GM18505 (cell line): Measurements from ENCODE around the gene KCNH5.

Experiments
- ATAC-seq: cut with Tn5 transposase; IDR thresholded peaks from one replicate; pipeline ENCODE4 v1.9.1; 2021; ENCODE audit not compliant: unreplicated experiment
- POLR2A ChIP-seq: IDR thresholded peaks from 4 replicates; pipeline ENCODE4 v1.6.1; 2011; ENCODE audit warnings: borderline replicate concordance; ENCODE audit not compliant: insufficient read depth, insufficient read length; ENCODE audit errors: extremely low read depth

Gene KCNH5

DNA sequence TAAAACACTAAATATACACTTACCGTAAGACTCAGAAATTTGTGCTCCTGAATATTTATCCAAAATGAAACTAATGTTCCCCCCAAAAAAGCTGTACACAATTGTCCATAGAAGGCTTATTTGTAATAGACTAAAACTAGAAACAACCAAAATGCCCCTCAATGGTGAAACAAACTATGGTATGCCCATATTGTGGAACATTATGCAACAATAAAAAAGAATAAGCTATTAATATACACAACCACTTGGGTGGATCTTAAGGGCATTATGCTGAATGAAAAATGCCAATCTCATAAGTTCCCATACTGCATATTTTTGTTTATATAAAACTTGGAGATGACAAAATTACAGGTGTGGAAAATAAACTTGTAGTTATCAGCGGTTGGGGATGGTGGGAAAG is 357.4 kb downstream of the KCNH5 start:
- ATAC-seq: no peak
- no peak for TF ChIP-seq POLR2A

- no peak for ATAC-seq
- TF ChIP-seq POLR2A: no peak
Measured at GRCh38 chr14:62684376-62684775, 360.9 kb downstream of the KCNH5 start.

GRCh38 chr14:62682208-62682607 is 363.1 kb downstream of the KCNH5 start:
- no peak for ATAC-seq

GRCh38 chr14:62674563-62675237 is 370.6 kb downstream of the KCNH5 start:
- ATAC-seq: no peak
- no peak for TF ChIP-seq POLR2A

More at GRCh38 chr14:62682208-62682607, 363.1 kb downstream of the KCNH5 start:
- TF ChIP-seq POLR2A: no peak

DNA sequence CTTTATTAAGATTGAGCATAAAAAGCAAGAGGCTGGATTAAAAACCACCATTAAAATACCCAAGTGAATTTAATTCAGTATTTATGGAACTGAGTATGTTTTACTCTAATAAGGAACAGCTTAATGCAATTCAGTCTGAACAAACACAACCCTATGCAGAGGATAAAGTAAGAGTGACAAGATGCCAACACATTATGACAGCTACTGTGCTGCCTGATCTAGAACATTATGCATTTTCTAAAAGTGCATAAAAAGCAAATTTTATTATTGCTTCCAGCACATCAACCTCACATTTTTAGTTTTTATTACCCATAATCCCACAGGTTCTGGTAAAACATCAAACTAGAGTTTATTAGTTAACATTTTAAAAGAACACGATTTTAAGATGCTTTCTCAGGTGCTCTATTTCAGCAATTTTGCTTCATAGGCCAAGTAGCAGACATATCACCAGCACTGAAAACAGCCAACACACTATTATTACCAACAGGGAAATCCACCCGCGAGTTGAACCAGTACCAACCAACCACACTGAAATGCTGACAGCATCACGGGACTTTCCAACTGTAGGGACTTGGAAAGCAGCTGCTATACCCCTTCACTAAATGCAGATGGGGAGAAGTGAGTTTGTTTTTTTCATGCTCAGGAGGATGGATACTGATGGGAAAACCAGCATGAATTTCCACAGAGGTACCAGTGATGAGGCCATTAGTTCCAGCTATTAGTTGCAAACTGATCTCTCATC is 372.1 kb downstream of the KCNH5 start:
- no peak for ATAC-seq
- TF ChIP-seq POLR2A: no peak

GRCh38 chr14:62670526-62670925 is 374.7 kb downstream of the KCNH5 start:
- no peak for TF ChIP-seq POLR2A
- ATAC-seq: no peak

- no peak for ATAC-seq
Measured at GRCh38 chr14:62667421-62667914, 377.8 kb downstream of the KCNH5 start.

GRCh38 chr14:62665286-62665685 is 380.0 kb downstream of the KCNH5 start:
- no peak for ATAC-seq
- TF ChIP-seq POLR2A: no peak

More at GRCh38 chr14:62667421-62667914, 377.8 kb downstream of the KCNH5 start:
- TF ChIP-seq POLR2A: no peak

GRCh38 chr14:62663456-62663821 is 381.8 kb downstream of the KCNH5 start:
- ATAC-seq: no peak
- no peak for TF ChIP-seq POLR2A

GRCh38 chr14:62662811-62663455 is 382.3 kb downstream of the KCNH5 start:
- no peak for TF ChIP-seq POLR2A

GRCh38 chr14:62661818-62662217 is 383.4 kb downstream of the KCNH5 start:
- no peak for ATAC-seq
- TF ChIP-seq POLR2A: no peak

More at GRCh38 chr14:62662811-62663455, 382.3 kb downstream of the KCNH5 start:
- no peak for ATAC-seq

GRCh38 chr14:62658631-62659030 is 386.6 kb downstream of the KCNH5 start:
- ATAC-seq: no peak
- no peak for TF ChIP-seq POLR2A

- ATAC-seq: no peak
- TF ChIP-seq POLR2A: no peak
Measured at GRCh38 chr14:62657376-62657775, 387.9 kb downstream of the KCNH5 start.
